Brain microvascular endothelial cell (primary cell): ENCODE measurements around the gene CELF2.

ENCODE experiments used
- DNase-seq: peaks from one replicate; pipeline ENCODE4 v3.0.0-alpha.2; 2020
- H3K27ac ChIP-seq: fragments of 250-450 bp; sonication (Bioruptor Pico); 2 replicates; pipeline ENCODE4 v1.5.1; 2020; ENCODE audit warnings: mild to moderate bottlenecking, moderate library complexity
- H3K27me3 ChIP-seq: fragments of 250-450 bp; sonication (Bioruptor Pico); replicated peaks from 2 replicates; pipeline ENCODE4 v1.5.1; 2020; ENCODE audit warnings: mild to moderate bottlenecking
- H3K36me3 ChIP-seq: fragments of 250-450 bp; sonication (Bioruptor Pico); replicated peaks from 2 replicates; pipeline ENCODE4 v1.5.1; 2020; ENCODE audit warnings: mild to moderate bottlenecking
- H3K4me3 ChIP-seq: 2 replicates; pipeline ENCODE4 v1.5.1; 2011; ENCODE audit warnings: low read depth, mild to moderate bottlenecking, control low read depth, low read length, moderate library complexity
- CTCF ChIP-seq: IDR thresholded peaks from 2 replicates; pipeline ENCODE4 v1.5.1; 2011; ENCODE audit warnings: low read depth, mild to moderate bottlenecking, moderate library complexity, low read length, control low read depth, inconsistent platforms; ENCODE audit errors: missing control alignments
- in situ Hi-C: cut with HindIII; loops from 2 replicates; pipeline ENCODE4 v1.10.0; 2017; ENCODE audit warnings: low sequenced_read_pairs, low pct_ligation_motif_present

The CELF2 gene

GRCh38 chr10:11264296-11265048, 246.8 kb downstream of the CELF2 start:
- TF ChIP-seq CTCF = no peak
- no peak overlapping the region for H3K27ac ChIP-seq
- H3K27me3 ChIP-seq = no peaks in the 10 kb centered on the region
- in situ Hi-C loops = no loop called here
- no peaks in the 10 kb centered on the region for H3K36me3 ChIP-seq
- no peak overlapping the region for H3K4me3 ChIP-seq
- no peak for DNase-seq

GRCh38 chr10:11265484-11265883, 247.8 kb downstream of the CELF2 start:
- DNase-seq = no peak
- no peak overlapping the region for H3K27ac ChIP-seq
- TF ChIP-seq CTCF = no peak
- in situ Hi-C loops = no loop called here
- no peaks in the 10 kb centered on the region for H3K27me3 ChIP-seq
- no peak overlapping the region for H3K4me3 ChIP-seq
- H3K36me3 ChIP-seq = no peaks in the 10 kb centered on the region

DNA sequence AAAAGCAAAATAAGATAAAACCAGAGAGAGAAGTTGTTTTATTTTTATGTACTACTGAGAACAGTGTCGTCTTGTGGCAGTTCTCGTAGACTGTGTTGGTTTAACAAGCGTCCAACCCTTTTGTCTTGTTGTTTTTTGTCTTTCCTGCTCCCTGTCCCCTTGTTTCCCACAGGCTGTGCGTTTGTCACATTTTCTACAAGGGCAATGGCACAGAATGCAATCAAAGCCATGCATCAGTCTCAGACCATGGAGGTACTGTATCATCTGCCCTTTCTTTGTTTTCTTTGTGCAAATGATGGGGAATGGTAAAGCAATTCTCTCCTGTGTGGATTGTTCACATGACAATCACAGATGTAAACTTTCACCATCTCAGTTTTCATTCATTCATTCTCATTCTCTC, 248.8 kb downstream of the CELF2 start:
- Histone ChIP-seq H3K27me3 (no peaks in the 10 kb centered on the region), H3K36me3 (no peaks in the 10 kb centered on the region), H3K4me3 (no peak overlapping the region), H3K27ac (no peak overlapping the region)
- TF ChIP-seq CTCF = no peak
- no peak for DNase-seq
- in situ Hi-C loops = no loop called here

GRCh38 chr10:11270135-11270857, 252.6 kb downstream of the CELF2 start:
- in situ Hi-C loops = no loop called here
- H3K27ac ChIP-seq = no peak overlapping the region
- H3K27me3 ChIP-seq = no peaks in the 10 kb centered on the region
- peak; percentile 98 for TF ChIP-seq CTCF
- H3K36me3 ChIP-seq = no peaks in the 10 kb centered on the region
- H3K4me3 ChIP-seq = no peak overlapping the region
- DNase-seq = peak; percentile 66

GRCh38 chr10:11270858-11271179, 253.1 kb downstream of the CELF2 start:
- TF ChIP-seq CTCF = no peak
- no peak overlapping the region for H3K4me3 ChIP-seq
- in situ Hi-C loops = no loop called here
- no peak overlapping the region for H3K27ac ChIP-seq
- H3K36me3 ChIP-seq = no peaks in the 10 kb centered on the region
- DNase-seq = no peak
- H3K27me3 ChIP-seq = no peaks in the 10 kb centered on the region
